Kidney (tissue), 14 donors: ENCODE data around the gene RNF149. TPM values are rescaled to one million over a fixed set of nuclear protein-coding genes. Genes with fewer than 3 reads are reported as not detected.
"Not testable (repeated sequence)": the region's sequence is repeated elsewhere in the genome, so short reads cannot be mapped to it uniquely, and the experiment has no call there.

ENCODE experiments used
- DNase-seq, 5 donors: peaks; one replicate each; pipeline ENCODE4 v3.0.0-alpha.2; 2013 to 2020
- FAIRE-seq: peaks from 2 replicates; lab custom pipeline; 2012; peaks lifted over from hg19 to GRCh38; lab: Jason Lieb, UNC
- H3K27ac ChIP-seq, 2 donors: one replicate each; pipeline ENCODE4 v1.7.0; 2013; ENCODE audit warnings: low read depth in 2 of 2, low read length in 2 of 2, inconsistent platforms in 1 of 2
- H3K27me3 ChIP-seq: one replicate; pipeline ENCODE4 v1.7.1; 2013; ENCODE audit warnings: low read length, inconsistent platforms; ENCODE audit not compliant: control insufficient read depth, insufficient read depth
- H3K36me3 ChIP-seq, 3 donors: one replicate each; pipeline versions ENCODE4 v1.7.0 to v1.7.1; 2013; ENCODE audit warnings: low read length in 3 of 3, control low read depth in 1 of 3, inconsistent platforms in 1 of 3; ENCODE audit not compliant: insufficient read depth in 3 of 3, control insufficient read depth in 2 of 3
- H3K4me1 ChIP-seq, 3 donors: one replicate each; pipeline versions ENCODE4 v1.7.0 to v1.7.1; 2013; ENCODE audit warnings: low read length in 3 of 3, inconsistent platforms in 1 of 3, low read depth in 1 of 3; ENCODE audit not compliant: control insufficient read depth in 2 of 3, insufficient read depth in 2 of 3
- H3K4me3 ChIP-seq, 3 donors: one replicate each; pipeline versions ENCODE4 v1.7.0 to v1.8.1; 2013; ENCODE audit warnings: low read length in 3 of 3, control low read depth in 1 of 3, inconsistent platforms in 1 of 3
- H3K9ac ChIP-seq, 3 donors: one replicate each; pipeline versions ENCODE4 v1.7.0 to v1.7.1; 2013; ENCODE audit warnings: low read length in 3 of 3, control low read depth in 1 of 3, inconsistent platforms in 1 of 3
- H3K9me3 ChIP-seq, 3 donors: one replicate each; pipeline versions ENCODE4 v1.7.0 to v1.7.1; 2013; ENCODE audit warnings: low read length in 3 of 3, control low read depth in 1 of 3, inconsistent platforms in 1 of 3; ENCODE audit not compliant: control insufficient read depth in 2 of 3, insufficient read depth in 1 of 3
- intact Hi-C: fragments of 100-400 bp; cut with DNase I; formaldehyde crosslinking; loops from one replicate; pipeline ENCODE4 v1.11.1; 2022
- polyA plus RNA-seq: library from polyadenylated mRNA; stranded (reverse); fragments of 350-450 nt; fragmentation: Illumina TruSeq; extraction: RNeasy Lipid Tissue Mini Kit (QIAGEN cat#74804); gene quantifications from one replicate; pipeline ENCODE4 v1.2.3, GENCODE V29; 2014; ENCODE audit warnings: low read depth, low replicate concordance; ENCODE audit not compliant: insufficient read depth
- total RNA-seq: library from RNA; stranded (reverse); fragmentation: NEBNext Ultra II Directional; extraction: Animal tissue kit (Norgen Biotek cat#: 25700); gene quantifications from one replicate; pipeline ENCODE4 v1.2.1, GENCODE V29; 2021
- TF ChIP-seq, protein P1 (sequence below): IDR thresholded peaks from 3 replicates; pipeline ENCODE4 v1.5.1; 2012; ENCODE audit warnings: mild to moderate bottlenecking, moderate library complexity, borderline replicate concordance; ENCODE audit not compliant: insufficient read depth; ENCODE audit errors: extremely low read depth
- donor health status: control.
- donor health status: control.
- donor health status: control.
- donor health status: control.
- donor health status: control.
- donor health status: DM: yes; HTN: yes; CAD: no.
- donor health status: Normal renal cell carcinoma (clear cell type).

The RNF149 gene
- total and polyA plus RNA-seq, 2 donors from 2014 or later: 30.1 to 75.8 TPM

DNA sequence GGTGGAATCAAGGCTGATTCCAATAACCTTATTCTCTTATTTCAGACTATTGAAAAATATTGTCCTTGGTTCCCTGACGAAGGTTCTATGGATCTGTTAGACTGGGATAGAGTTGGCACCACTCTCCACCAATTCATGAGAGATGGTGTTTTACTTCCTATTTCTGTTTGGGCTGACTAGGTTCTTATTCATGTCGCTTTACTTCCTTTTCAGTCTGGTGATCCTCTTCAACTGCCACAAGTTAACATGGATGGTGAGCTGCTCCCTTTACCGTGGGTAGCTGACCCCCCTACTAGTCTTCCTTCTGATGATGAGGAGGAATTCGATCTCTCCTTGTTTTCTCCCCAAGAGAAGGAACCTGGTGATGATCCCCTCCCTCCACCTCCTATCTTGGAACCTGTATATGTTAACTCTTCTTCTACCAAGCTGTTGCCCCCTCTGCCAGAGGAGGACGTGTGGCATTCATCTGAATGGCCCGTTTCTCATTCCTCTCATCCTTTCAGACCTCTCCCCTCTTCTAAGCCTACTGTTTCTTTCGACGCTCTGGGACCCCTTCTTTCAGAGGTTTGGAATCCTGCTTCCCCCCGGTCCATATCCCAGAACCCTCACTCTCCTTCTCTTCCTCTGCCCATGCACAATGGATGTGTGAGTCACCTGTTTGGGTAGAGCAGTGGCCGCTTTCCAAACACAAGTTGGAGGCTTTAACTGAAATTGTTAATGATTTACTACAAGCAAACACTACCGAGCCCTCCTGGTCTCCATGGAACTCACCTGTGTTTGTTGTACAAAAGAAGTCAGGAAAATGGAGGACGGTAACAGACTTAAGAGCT is 69.4 kb downstream of the RNF149 start:
- peak overlapping the region; percentile 82 to 88 for H3K27ac ChIP-seq
- peak overlapping the region; percentile 17 to 52 (median 50) for H3K4me3 ChIP-seq
- no peaks in the 10 kb centered on the region for H3K36me3 ChIP-seq
- H3K27me3 ChIP-seq: no peaks in the 10 kb centered on the region
- peak in 4 of 5 donors; percentile 64 to 86 (median 76) for DNase-seq
- H3K9me3 ChIP-seq: no peaks in the 10 kb centered on the region
- peak; percentile 33 for FAIRE-seq
- H3K9ac ChIP-seq: no peak overlapping the region
- intact Hi-C loops: no loop called here
- H3K4me1 ChIP-seq: peaks cover 2 to 19% (median 7%) of the 10 kb centered on the region in 3 donors
- TF ChIP-seq, protein P1, sequence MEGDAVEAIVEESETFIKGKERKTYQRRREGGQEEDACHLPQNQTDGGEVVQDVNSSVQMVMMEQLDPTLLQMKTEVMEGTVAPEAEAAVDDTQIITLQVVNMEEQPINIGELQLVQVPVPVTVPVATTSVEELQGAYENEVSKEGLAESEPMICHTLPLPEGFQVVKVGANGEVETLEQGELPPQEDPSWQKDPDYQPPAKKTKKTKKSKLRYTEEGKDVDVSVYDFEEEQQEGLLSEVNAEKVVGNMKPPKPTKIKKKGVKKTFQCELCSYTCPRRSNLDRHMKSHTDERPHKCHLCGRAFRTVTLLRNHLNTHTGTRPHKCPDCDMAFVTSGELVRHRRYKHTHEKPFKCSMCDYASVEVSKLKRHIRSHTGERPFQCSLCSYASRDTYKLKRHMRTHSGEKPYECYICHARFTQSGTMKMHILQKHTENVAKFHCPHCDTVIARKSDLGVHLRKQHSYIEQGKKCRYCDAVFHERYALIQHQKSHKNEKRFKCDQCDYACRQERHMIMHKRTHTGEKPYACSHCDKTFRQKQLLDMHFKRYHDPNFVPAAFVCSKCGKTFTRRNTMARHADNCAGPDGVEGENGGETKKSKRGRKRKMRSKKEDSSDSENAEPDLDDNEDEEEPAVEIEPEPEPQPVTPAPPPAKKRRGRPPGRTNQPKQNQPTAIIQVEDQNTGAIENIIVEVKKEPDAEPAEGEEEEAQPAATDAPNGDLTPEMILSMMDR: no peak

DNA sequence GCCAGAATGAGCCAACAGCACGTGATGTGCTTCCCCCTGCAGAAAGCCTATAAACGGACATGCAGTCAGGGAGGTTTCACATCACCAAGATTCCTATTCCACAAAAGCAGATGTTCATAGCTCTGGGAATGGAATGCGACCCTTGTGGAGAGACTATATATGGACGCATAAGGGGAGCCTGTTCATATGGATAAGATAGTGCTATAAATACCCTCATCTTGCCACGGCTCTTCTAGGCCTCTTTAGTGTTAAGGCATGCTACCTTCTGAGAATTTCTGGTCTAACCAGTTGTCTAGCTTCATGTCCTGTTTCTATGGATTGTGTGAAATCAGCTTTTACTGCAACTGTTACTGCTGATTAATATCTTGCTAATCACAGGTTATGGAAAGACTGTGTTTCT is 70.6 kb downstream of the RNF149 start:
- intact Hi-C loops, H3K27ac ChIP-seq, H3K4me3 ChIP-seq, DNase-seq, H3K9ac ChIP-seq, H3K36me3 ChIP-seq, H3K27me3 ChIP-seq, FAIRE-seq, H3K9me3 ChIP-seq: not testable (repeated sequence)
- peaks cover 2 to 25% (median 7%) of the 10 kb centered on the region in 3 donors for H3K4me1 ChIP-seq

DNA sequence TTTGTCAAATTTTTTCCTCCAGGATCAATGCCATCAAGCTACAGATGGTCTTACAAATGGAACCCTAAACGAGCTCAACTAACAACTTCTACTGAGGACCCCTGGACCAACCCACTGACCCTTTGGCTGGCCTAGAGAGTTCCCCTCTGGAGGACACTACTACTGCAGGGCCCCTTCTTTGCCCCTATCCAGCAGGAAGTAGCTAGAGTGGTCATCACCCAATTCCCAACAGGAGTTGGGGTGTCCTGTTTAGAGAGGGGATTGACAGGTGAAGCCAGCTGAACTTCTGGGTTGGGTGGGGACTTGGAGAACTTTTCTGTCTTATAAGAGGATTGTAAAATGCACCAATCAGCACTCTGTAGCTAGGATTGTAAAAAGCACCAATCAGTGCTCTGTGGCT is 72.5 kb downstream of the RNF149 start:
- H3K27ac ChIP-seq: not testable (repeated sequence)

DNA sequence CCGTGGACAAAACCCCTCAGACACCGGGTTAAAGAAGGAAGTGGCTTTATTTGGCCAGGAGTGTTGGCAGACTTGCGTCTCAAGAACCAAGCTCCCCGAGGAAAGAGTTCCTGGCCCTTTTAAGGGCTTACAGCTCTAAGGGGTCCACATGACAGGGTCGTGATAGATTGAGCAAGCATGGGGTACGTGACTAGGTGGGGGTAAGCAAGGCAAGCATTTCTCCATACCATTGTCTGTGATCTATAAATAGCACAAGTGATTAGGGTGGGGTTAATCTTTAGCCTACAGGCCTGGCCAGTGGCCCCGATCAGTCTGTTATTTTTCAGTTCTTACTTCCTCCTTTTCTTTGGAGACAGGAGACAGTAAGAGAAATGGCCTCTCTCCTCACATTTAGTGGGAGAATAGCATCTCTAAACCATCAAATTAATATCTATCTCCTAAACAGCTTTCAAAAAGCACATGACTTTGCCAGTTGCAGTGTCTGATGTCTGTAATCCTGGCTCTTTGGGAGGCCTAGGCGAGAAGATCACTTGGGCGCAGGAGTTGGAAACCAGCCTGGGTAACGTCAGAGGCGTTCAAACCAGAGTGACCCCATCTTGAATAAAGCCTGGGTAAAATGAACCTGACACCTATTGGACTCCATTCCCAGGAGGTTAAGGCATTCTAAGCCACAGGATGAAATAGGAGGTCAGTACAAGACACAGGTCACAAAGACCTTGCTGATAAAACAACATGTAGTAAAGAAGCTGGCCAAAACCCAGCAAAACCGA is 74.1 kb downstream of the RNF149 start:
- FAIRE-seq: no peak
- intact Hi-C loops: no loop called here

More for the DNA sequence above, 72.5 kb downstream of the RNF149 start:
- FAIRE-seq, H3K27me3 ChIP-seq, H3K36me3 ChIP-seq, H3K9ac ChIP-seq, H3K9me3 ChIP-seq, H3K4me3 ChIP-seq, DNase-seq, intact Hi-C loops: not testable (repeated sequence)
- H3K4me1 ChIP-seq: peaks cover 2 to 34% (median 11%) of the 10 kb centered on the region in 3 donors

More for the DNA sequence above, 74.1 kb downstream of the RNF149 start:
- Histone ChIP-seq H3K9ac (no peak overlapping the region), H3K9me3 (no peaks in the 10 kb centered on the region), H3K4me3 (no peak overlapping the region), H3K27me3 (no peaks in the 10 kb centered on the region), H3K36me3 (no peaks in the 10 kb centered on the region), H3K4me1 (peaks cover 2 to 38% (median 15%) of the 10 kb centered on the region in 3 donors), H3K27ac (peak overlapping the region; percentile 61 to 84)
- TF ChIP-seq, protein P1: no peak
- DNase-seq: no peak
